Suppressor macrophage treated with lipopolysaccharide for 4 hours (primary cell): ENCODE measurements around the gene OSBPL9.
"Not testable (repeated sequence)": the region's sequence is repeated elsewhere in the genome, so short reads cannot be mapped to it uniquely, and the experiment has no call there.

Experiments
- DNase-seq: peaks from one replicate; pipeline ENCODE4 v3.0.0-alpha.2; 2020

OSBPL9 gene

GRCh38 chr1:51818487-51818886 lies 201.6 kb downstream of the OSBPL9 start:
- no peak for DNase-seq

- not testable (repeated sequence) for DNase-seq
Measured at GRCh38 chr1:51819021-51819420, 202.1 kb downstream of the OSBPL9 start.

DNA sequence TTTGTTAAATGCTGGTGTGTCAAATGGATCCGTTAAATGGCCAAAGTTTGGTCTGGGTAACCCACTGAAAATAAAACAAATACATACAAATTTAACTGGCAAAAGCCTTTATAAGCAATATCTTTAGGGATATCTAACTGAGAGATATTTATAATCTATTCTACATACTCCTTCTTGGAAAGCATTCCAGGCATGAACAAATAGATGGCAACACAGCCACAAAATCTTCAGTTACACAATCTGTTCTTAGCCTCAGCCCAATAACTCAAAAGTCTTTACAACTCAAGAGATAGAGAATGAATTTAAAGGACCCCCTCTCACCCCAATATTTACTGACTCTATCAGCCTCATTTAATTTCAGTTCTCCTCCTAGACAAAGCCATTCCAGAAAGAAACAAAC lies 202.9 kb downstream of the OSBPL9 start:
- DNase-seq: no peak

- no peak for DNase-seq
Measured at GRCh38 chr1:51829058-51829457, 212.2 kb downstream of the OSBPL9 start.

- DNase-seq: no peak
Measured at GRCh38 chr1:51833700-51834099, 216.8 kb downstream of the OSBPL9 start.

GRCh38 chr1:51837243-51837642 lies 220.4 kb downstream of the OSBPL9 start:
- no peak for DNase-seq
